Hematopoietic multipotent progenitor cell treated with erythropoietin and hydrocortisone succinate and interleukin-3 and kit ligand, for 6 days (in vitro differentiated cells): Measurements from ENCODE around the gene SSR4.

Experiments used
- DNase-seq: peaks from one replicate; pipeline ENCODE4 v3.0.0-alpha.2; 2015

SSR4 gene

GRCh38 chrX:153831429-153832150 is 37.1 kb downstream of the SSR4 start:
- DNase-seq: peak; percentile 8

GRCh38 chrX:153832728-153833127 is 38.3 kb downstream of the SSR4 start:
- DNase-seq: no peak

GRCh38 chrX:153836921-153837320 is 42.5 kb downstream of the SSR4 start:
- DNase-seq: no peak

- DNase-seq: no peak
Measured at GRCh38 chrX:153844509-153845082, 50.1 kb downstream of the SSR4 start.

- no peak for DNase-seq
Measured at GRCh38 chrX:153845195-153845594, 50.7 kb downstream of the SSR4 start.

- no peak for DNase-seq
Measured at GRCh38 chrX:153845842-153846241, 51.4 kb downstream of the SSR4 start.
